ENCODE measurements around the gene GXYLT2. TPM values are rescaled to one million over a fixed set of nuclear protein-coding genes. Genes with fewer than 3 reads are reported as not detected.

Gene GXYLT2

Small RNA genes lying within 50 kb of the gene (small RNA-seq; reads per million reads assigned to genes)
- gene RF00017 (ENCODE audit: low read depth), result not detected
